Esophagus squamous epithelium (tissue), 4 donors: ENCODE measurements around the gene ADAMTSL3.

Experiments used
- POLR2A ChIP-seq, 4 donors: fragments of 450-650 bp; IDR thresholded peaks; one replicate each; pipeline ENCODE4 v1.6.1; 2017; ENCODE audit warnings: antibody characterized with exemption in 4 of 4, mild to moderate bottlenecking in 4 of 4, moderate library complexity in 3 of 4
- TF ChIP-seq, protein P1 (sequence below), 6 experiments: fragments of 450-650 bp in 4 of 6; fragments of 200-600 bp in 2 of 6; sonication (generic) in 2 of 6; IDR thresholded peaks; one replicate each; pipeline ENCODE4 v1.5.1; 2016 to 2019; ENCODE audit warnings: antibody characterized with exemption in 6 of 6, mild to moderate bottlenecking in 4 of 6, moderate library complexity in 4 of 6

DNA sequence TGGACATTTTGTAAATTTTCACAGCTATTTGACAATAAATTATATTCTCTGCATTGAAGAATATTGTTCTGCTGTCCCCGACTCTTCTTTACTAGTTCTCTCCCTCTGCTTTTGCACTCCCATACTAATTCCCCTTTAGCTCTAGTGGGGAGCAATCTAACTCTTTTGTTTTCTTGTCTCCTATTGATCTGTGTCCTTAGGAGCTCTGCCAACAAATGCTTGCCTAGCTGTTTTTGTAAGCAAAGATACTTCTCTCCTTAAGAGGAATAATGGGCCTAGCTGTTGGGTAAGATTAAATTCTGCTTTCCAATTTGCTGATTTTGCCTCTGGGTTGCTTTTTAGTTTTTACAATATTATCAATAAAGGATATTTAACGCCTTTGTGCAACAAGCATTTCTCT, 17.7 kb downstream of the ADAMTSL3 start:
- TF ChIP-seq, protein P1, sequence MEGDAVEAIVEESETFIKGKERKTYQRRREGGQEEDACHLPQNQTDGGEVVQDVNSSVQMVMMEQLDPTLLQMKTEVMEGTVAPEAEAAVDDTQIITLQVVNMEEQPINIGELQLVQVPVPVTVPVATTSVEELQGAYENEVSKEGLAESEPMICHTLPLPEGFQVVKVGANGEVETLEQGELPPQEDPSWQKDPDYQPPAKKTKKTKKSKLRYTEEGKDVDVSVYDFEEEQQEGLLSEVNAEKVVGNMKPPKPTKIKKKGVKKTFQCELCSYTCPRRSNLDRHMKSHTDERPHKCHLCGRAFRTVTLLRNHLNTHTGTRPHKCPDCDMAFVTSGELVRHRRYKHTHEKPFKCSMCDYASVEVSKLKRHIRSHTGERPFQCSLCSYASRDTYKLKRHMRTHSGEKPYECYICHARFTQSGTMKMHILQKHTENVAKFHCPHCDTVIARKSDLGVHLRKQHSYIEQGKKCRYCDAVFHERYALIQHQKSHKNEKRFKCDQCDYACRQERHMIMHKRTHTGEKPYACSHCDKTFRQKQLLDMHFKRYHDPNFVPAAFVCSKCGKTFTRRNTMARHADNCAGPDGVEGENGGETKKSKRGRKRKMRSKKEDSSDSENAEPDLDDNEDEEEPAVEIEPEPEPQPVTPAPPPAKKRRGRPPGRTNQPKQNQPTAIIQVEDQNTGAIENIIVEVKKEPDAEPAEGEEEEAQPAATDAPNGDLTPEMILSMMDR (IDR thresholded peaks at IDR 0.05) = no peak
- TF ChIP-seq POLR2A (IDR thresholded peaks at IDR 0.05) = no peak
